GM18499 (cell line): ENCODE results near the gene AMOTL1.

ENCODE experiments used
- ATAC-seq: cut with Tn5 transposase; IDR thresholded peaks from one replicate; pipeline ENCODE4 v1.9.1; 2021; ENCODE audit warnings: moderate number of reproducible peaks; ENCODE audit not compliant: insufficient read depth, unreplicated experiment

The AMOTL1 gene

DNA sequence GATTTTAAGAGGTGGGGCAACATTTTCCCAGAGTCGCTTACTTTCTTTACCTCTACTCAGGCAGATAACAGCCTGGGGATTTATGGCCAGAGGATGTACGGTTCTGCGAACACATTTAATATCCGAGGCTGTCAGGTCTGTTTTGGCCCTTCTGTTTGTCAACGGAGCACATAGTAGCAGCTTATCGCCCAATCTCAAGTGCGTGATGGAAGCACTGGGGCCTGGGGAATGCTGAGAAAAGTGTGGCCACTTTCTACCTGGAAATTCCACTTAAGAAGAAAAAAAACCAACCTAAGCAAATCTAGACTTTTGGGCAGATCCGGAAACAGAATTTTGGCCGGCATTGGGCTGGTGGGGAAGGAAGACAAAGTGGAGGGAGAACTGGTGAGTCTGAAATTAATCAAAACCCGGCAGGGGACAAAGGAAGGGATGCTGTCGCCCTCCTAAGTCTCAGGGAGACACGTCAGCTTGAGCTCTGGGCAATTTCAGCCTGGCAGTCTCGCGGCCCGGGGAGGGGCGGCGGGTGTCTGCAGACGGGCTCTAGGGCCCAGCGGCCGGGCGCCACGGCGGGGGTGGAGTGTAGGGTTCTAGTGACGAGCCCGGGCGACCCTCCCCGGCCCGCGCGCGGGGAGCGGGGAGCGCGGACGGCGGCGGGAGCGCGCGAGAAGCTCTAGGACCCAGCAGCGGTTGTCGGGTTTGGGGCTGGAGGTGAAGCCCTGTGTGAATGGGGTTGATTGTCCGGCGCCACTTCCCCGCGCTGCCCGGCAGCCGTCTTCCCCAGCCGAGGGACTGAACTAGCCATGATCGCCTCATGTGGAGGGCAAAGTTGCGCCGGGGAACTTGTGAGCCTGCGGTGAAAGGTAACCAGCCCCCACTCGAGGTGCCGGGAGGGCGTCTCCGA, at the start of gene AMOTL1:
Gene AMOTL1, plus strand, starts transcription at position 656 of the 901 bp plus-strand sequence. Its CDS starts 156 bp downstream, at position 812.
- peak; percentile 48 for ATAC-seq

- ATAC-seq: no peak
Observed at GRCh38 chr11:94719876-94720275, 48.3 kb upstream of the AMOTL1 start.

DNA sequence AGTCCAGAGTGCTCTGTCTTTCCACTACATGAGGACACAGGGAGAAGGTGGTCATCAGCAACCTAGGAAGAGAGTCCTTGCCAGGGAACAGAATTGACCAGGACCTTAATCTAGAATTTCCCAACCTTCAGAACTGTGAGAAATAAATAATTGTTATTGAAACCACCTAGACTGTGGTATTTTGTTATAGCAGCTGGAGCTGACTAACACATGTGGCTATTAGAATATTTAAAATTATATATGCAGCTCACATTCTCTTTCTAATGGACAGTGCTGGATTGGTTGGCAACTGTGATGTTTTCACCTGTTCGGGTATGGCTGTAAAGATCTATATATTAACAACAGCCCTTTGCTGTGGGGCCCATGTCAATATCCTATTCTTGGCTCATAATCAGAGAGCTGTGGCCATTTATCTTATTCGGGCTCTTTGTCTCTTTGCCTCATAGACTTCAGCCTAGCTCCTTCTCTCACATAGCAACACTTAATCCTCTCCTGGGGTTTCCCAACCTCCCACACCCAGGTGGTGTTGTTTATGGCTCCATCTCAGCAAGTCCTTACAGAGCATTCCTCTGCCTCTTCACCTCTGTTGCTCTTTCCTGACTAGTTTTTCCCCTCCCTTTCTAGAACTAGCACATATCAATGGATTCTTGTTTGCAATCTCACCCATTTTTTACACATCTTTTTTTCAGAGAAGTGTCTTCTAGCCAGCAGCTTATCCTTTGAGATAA, 46.4 kb upstream of the AMOTL1 start:
- no peak for ATAC-seq

DNA sequence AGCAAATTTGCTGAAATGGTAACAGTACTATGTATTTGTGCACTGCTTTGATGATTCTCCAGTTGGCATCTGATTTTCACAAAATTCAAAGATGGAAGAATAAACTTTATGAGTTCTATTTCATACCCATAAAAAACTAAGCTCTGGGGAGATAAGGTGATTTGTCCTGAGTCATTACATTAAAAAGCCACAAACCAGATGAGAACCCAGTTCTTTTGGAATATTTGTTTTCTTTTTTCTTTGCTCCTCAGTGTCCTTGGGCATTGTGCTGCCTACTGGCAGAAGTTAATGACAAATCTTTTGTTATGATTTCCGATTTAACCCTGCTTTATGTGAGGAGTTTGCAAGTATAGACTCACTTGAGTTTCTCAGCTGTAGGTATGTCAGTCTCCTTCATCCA, 45.4 kb upstream of the AMOTL1 start:
- no peak for ATAC-seq

- no peak for ATAC-seq
Observed at GRCh38 chr11:94725097-94725496, 43.1 kb upstream of the AMOTL1 start.

DNA sequence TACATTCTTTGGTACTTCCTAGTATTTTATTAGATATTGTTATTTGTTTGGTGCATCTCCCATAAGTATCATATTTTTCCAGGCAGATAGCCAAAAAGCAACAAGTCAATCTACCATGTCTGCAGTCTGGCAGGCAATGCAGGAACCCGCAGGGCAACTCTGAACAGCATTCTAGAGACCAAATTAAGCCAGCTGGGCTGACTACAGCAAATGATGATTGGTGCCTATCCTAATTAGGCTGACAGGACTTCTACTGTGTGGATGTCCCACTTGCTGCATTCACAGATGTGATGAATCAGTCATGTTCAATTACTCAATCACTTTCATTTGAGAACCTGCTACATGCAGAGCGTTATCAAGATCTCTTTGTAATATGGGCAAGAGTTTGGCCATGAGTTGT, 40.3 kb upstream of the AMOTL1 start:
- no peak for ATAC-seq

GRCh38 chr11:94728541-94728940, 39.6 kb upstream of the AMOTL1 start:
- no peak for ATAC-seq

DNA sequence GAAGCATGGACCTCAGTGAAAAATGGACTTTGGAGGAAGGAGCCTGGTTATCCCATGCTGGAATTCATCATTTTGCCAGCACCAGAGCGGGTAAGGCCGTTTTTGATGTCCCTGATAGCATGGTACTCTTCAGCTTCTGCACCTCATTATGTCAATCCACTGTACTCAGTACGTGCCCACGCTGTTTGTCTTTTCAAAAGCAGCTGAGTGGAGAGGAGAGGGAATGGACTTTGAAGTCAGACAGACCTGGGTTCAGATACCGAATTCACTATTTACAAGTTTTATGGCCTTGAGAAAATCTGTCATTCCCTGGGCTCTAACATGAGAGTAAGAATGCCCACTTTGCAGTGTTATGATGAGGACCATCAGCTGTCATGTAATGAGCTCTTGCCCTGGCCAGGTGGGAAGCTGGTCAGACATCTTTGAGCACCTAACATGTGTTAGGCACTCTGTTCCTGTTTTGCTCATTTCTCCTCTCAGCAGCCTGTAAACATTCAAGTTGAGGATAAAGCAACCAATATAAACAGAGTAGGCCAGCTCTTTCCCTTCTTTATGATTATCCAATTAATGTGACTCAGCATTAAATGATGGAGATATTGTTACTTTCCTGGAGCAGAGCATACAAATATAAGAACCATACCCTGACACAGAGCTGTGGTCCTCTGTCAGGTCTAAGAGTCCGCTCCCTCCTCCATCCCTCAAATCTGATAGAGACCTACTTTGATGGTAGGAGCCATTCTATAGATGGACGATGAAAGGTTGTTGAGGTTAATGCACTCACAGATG, 39.0 kb upstream of the AMOTL1 start:
- no peak for ATAC-seq

DNA sequence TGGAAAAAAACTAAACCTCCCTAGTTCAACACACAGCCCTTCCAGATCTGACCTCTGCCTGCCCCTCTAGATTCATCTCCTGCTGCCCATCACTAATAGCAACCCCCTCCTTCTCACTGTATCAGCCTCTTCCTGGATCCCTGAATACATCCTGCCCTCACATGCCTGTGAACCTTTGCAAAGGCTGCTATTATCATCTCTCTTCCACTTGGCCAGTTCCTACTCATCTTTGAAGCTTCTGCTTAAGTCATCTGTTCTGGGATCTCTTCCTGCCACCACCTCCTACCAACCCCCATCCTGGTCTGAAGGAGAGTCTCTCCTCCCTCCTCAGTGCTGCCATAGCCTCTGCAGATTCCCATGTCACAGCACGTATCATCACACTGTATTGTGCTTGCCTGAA, 38.0 kb upstream of the AMOTL1 start:
- no peak for ATAC-seq

- ATAC-seq: no peak
Observed at GRCh38 chr11:94731880-94732601, 36.1 kb upstream of the AMOTL1 start.

DNA sequence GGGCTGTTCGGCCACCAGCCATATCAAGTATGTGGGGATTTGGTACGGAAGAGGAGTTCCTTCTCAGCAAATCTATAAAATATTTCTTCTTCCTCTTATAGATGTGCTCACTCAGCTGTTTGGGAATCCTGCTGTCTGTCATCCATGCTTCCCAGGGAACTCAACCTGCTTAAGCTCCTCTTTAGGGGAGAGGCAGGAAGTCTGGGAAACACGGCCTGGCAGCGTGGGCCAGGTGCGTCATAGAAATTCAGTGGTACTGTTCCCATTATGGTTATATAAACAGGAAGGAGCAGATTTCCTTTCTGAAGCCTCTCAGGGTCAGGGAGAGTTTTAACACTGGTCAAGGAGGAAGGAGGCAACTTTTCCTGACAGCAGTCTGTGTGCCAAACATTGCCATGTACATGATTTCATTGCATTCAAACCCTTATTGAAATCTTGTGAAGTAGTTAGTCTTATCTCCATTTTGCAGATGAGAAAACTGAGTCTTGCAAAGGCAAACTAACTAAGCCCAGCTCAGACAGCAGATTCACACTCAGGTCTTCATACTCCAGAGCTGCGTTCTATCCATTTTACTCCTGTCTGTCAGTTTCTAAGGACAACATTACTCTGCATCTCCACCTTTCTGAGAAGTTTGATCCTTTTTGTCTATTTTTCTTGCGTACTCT, 35.4 kb upstream of the AMOTL1 start:
- ATAC-seq: no peak

GRCh38 chr11:94734563-94735275, 33.4 kb upstream of the AMOTL1 start:
- no peak for ATAC-seq

DNA sequence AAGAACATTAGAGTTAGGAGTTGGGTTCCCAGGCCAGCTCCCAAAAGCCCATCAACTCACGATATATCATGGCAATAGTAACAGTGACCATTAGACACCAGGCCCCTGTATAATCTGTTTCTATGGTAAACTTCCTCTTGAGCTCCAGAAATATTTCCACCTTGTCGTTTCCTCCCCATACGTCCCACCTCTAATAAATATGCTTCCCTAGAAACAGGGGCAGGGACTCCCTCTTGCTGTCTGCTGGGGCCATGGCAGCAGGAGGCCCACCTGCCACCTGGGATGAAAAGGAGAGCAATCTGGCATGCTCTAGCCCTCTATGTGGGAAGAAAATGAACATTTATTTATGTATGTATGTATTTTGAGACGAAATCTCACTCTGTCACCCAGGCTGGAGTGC, 32.2 kb upstream of the AMOTL1 start:
- no peak for ATAC-seq

GRCh38 chr11:94737171-94737611, 31.0 kb upstream of the AMOTL1 start:
- no peak for ATAC-seq

DNA sequence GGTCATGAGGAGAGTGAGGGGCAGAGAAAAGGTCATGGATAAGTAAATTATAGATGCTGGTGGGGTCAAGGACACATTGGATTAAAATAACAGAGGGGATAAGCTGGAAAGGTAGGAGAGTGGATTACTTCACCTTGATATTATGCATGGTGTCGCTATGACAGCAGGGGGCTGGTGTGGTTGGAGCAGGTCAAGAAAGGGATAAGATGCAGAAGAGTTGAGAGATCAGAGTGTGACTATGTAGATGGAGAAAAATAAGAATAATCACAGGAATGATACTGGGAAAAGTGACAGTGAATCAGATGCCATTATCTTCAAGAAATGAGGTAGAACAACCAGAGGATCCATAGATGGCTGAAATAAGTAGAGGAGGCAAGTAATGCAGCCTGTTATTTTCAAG, 29.4 kb upstream of the AMOTL1 start:
- ATAC-seq: no peak

GRCh38 chr11:94739331-94739730, 28.8 kb upstream of the AMOTL1 start:
- no peak for ATAC-seq

DNA sequence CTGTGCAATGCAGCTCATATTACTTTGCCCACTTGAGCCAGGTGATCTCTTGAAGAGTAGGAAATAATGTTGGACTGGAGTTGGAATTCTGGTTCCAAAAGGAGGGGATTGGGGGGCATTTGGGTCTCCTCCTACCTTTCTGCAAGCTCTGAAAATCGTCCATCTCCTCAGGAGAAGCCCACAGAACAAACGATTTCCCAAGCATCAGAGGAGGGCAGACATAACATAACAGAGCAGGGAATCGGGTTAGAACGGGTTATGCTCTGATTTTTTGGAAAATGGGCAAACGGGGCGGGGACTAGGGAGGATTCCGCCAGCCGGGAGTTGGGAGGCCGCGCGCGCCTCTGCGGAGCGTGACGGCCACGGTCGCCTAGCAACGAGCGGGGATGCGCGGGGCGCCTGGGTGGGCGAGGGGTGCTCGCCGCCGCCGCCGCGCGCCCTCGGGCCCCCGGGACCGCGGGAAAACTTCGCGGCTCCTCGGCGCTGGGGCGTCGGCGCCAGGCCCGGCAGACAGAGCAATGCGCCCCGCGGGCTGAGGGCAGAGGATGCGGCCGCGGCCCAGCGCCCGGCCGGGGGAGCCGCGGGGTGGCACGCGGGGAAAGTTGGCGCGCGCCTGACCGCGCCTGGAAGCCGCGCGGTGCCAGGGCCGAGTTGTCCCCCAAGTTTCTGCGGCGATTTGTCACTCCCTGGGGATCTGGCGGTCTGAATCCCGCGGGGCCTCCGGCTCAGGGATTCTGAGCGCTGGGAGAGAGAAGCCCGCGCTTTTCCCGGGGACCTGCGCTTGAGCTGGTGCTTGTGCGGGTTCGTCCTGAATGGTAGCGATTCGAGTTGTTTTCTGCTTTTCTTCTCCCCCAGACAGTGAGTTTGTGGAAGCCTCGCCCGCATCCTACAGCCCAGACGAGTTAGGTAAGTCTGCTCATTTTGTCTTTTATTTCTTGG, 27.8 kb upstream of the AMOTL1 start:
- no peak for ATAC-seq
